Fibroblast of mammary gland (primary cell): ENCODE results near the gene CADM1.

Experiments used
- DNase-seq: peaks from one replicate; pipeline ENCODE4 v3.0.0-alpha.2; 2010; ENCODE audit warnings: low read depth
- H3K4me3 ChIP-seq: 2 replicates; pipeline ENCODE4 v1.5.1; 2011; ENCODE audit warnings: low read depth, mild to moderate bottlenecking, low read length, moderate library complexity; ENCODE audit not compliant: control insufficient read depth
- TF ChIP-seq, protein P1 (sequence below): conservative IDR thresholded peaks from 2 replicates; pipeline ENCODE4 v1.5.1; 2011; ENCODE audit warnings: low read depth, low read length, inconsistent platforms; ENCODE audit not compliant: control insufficient read depth, insufficient read depth

The CADM1 gene

DNA sequence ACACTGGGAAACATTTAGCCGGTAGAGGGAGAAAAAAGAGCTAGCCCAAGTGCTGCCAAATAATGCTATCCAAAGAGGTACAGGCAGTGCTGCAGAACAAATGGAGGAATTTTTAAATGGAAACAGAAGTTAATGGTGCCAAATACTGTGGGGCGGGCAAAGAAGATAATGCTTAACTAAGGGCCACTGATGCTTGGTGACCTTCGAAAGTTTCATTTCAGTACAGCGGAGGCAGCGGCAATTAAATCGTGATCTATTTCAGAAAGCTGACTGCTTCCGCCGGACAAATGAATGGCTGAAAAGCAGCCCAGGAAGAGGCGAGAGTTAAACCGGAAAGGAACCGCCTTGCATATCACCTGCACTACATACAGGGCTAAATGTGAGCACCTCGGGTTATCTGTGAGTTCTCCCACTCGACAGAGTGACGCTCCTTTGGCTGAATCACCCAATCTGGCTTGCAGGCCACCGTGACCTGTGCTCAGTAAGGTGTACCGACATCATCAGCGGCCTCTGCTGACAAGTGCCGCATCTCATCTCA lies 42.1 kb downstream of the CADM1 start:
- H3K4me3 ChIP-seq, result no peak overlapping the region

DNA sequence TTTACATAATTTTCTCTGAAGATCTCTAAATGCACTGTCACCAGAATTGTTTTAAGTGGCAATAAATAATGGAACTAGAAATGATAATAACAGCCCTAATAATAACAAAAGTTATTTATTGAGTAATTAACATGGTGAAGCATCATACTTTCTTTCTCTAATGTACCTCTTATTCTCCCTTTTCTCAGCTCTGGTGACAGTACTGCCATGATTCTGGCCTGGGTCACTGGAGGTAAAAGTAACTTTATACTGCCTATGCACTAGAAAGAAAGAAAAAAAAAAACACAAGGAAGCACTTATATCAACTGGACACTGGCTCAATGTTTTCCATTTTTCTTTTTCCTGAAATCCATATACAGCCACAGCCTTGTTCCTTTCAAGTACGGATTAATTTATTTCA lies 43.7 kb downstream of the CADM1 start:
- no peak for DNase-seq
- TF ChIP-seq, protein P1, sequence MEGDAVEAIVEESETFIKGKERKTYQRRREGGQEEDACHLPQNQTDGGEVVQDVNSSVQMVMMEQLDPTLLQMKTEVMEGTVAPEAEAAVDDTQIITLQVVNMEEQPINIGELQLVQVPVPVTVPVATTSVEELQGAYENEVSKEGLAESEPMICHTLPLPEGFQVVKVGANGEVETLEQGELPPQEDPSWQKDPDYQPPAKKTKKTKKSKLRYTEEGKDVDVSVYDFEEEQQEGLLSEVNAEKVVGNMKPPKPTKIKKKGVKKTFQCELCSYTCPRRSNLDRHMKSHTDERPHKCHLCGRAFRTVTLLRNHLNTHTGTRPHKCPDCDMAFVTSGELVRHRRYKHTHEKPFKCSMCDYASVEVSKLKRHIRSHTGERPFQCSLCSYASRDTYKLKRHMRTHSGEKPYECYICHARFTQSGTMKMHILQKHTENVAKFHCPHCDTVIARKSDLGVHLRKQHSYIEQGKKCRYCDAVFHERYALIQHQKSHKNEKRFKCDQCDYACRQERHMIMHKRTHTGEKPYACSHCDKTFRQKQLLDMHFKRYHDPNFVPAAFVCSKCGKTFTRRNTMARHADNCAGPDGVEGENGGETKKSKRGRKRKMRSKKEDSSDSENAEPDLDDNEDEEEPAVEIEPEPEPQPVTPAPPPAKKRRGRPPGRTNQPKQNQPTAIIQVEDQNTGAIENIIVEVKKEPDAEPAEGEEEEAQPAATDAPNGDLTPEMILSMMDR, result no peak
- H3K4me3 ChIP-seq, result no peak overlapping the region

More for the DNA sequence above, 42.1 kb downstream of the CADM1 start:
- no peak for DNase-seq
- TF ChIP-seq, protein P1, result no peak

- DNase-seq, result no peak
- H3K4me3 ChIP-seq, result no peak overlapping the region
- TF ChIP-seq, protein P1, result no peak
Observed at GRCh38 chr11:115459563-115459962, 44.7 kb downstream of the CADM1 start.

GRCh38 chr11:115458877-115459276 lies 45.3 kb downstream of the CADM1 start:
- no peak for DNase-seq
- no peak overlapping the region for H3K4me3 ChIP-seq
- TF ChIP-seq, protein P1, result no peak

- no peak overlapping the region for H3K4me3 ChIP-seq
- DNase-seq, result no peak
- TF ChIP-seq, protein P1, result no peak
Observed at GRCh38 chr11:115456019-115456418, 48.2 kb downstream of the CADM1 start.

DNA sequence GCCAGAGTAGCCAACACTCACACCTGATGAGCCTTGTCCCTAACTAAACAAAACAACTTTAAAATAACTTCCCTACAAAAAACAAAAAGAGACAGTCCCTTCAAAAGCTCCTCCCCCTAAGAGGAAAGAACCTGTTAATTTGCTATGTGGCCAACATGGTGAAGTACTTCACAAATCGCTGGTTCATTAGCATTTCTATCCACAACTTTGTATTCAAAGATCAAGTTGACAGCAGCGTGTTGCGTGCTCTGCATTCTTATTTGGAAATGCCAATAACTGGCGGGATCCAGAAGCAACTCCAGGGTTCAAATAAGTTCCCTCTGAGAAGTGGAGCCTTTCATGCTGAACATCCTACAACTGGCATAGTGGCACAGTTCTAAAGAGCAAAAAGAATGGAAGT lies 48.6 kb downstream of the CADM1 start:
- no peak for DNase-seq
- H3K4me3 ChIP-seq, result no peak overlapping the region
- TF ChIP-seq, protein P1, result no peak

DNA sequence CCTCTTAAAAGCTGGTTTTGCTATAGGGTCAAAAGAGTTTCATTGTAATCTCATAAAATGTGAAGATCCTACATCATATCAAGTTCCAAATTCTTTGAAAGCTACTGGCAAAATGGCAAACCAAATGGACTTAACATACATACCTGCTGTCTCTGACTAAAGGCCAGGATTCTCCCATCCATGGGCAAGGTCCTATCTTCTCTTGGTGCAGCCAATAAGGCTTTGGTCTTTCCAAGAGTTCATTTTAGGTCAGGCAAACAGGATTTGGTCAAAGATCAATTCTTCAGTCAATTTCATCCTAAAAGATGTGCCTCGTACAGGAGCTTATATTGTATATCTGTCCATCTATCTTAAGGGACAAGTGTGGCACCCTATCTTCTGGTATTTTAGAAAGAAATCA lies 49.7 kb downstream of the CADM1 start:
- H3K4me3 ChIP-seq, result no peak overlapping the region
- TF ChIP-seq, protein P1, result no peak
- DNase-seq, result no peak
